Ascending aorta (tissue), 2 donors: ENCODE results near the gene PIP5K1B. TPM values are rescaled to one million over a fixed set of nuclear protein-coding genes. Genes with fewer than 3 reads are reported as not detected.

Experiments used
- DNase-seq, 2 donors: peaks; one replicate each; pipeline ENCODE4 v3.0.0-alpha.2; 2019; ENCODE audit warnings: low spot score in 2 of 2
- H3K27ac ChIP-seq, 2 donors: fragments of 200-600 bp; sonication (generic); one replicate each; pipeline ENCODE4 v1.5.1; 2016 to 2017; ENCODE audit warnings: mild to moderate bottlenecking in 1 of 2
- H3K27me3 ChIP-seq: fragments of 200-600 bp; sonication (generic); one replicate; pipeline ENCODE4 v1.5.1; 2017
- H3K36me3 ChIP-seq, 2 donors: fragments of 200-600 bp; sonication (generic); one replicate each; pipeline ENCODE4 v1.5.1; 2016
- H3K4me1 ChIP-seq, 2 donors: fragments of 200-600 bp; sonication (generic); one replicate each; pipeline ENCODE4 v1.5.1; 2016 to 2017; ENCODE audit warnings: mild to moderate bottlenecking in 1 of 2
- H3K4me3 ChIP-seq, 2 donors: fragments of 200-600 bp; sonication (generic); one replicate each; pipeline ENCODE4 v1.5.1; 2016 to 2017; ENCODE audit warnings: mild to moderate bottlenecking in 1 of 2
- H3K9me3 ChIP-seq, 2 donors: fragments of 200-600 bp; sonication (generic); one replicate each; pipeline ENCODE4 v1.5.1; 2016
- intact Hi-C: fragments of 100-400 bp; cut with DNase I; formaldehyde crosslinking; loops from one replicate; pipeline ENCODE4 v1.15.1; 2023
- total RNA-seq: library from RNA; depleted of rRNA; stranded (reverse); fragments of >200 nt; gene quantifications from one replicate; pipeline ENCODE4 v1.1.0, GENCODE V29; 2016
- TF ChIP-seq, protein P1 (sequence below), 3 experiments: fragments of 200-600 bp in 2 of 3; fragments of 450-650 bp in 1 of 3; sonication (generic) in 2 of 3; IDR thresholded peaks; one replicate each; pipeline ENCODE4 v1.5.1; 2016 to 2019; ENCODE audit warnings: antibody characterized with exemption in 3 of 3, mild to moderate bottlenecking in 1 of 3, moderate library complexity in 1 of 3

The PIP5K1B gene
- total RNA-seq, 1 donor from 2014 or later, result 0.85 TPM

DNA sequence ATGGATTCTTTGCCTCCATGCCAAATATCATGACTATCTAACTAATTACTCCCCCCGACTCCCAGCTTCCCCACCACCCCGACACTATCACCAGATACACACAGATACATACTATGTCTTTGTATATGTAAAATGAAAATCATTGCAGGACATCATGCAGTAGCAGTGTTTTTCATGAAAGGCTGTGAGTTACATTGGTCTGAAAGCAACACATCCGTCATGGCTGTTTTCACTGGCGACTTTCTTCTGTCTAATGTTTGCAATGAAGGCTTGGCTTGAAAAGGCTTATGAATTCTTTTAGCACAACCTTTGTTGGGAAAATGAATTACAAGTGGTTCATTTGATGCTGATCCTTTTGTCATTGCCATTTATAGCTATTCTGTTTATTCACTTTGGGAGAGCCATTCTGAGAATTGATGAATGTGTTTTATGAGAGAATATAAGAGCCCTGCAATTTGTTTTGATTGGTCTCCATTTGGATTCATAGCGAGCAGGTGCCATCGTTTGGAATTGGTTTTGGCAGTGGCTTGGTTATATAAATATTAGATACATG is 103.4 kb downstream of the PIP5K1B start:
- H3K36me3 ChIP-seq, result no peaks in the 10 kb centered on the region
- TF ChIP-seq, protein P1, sequence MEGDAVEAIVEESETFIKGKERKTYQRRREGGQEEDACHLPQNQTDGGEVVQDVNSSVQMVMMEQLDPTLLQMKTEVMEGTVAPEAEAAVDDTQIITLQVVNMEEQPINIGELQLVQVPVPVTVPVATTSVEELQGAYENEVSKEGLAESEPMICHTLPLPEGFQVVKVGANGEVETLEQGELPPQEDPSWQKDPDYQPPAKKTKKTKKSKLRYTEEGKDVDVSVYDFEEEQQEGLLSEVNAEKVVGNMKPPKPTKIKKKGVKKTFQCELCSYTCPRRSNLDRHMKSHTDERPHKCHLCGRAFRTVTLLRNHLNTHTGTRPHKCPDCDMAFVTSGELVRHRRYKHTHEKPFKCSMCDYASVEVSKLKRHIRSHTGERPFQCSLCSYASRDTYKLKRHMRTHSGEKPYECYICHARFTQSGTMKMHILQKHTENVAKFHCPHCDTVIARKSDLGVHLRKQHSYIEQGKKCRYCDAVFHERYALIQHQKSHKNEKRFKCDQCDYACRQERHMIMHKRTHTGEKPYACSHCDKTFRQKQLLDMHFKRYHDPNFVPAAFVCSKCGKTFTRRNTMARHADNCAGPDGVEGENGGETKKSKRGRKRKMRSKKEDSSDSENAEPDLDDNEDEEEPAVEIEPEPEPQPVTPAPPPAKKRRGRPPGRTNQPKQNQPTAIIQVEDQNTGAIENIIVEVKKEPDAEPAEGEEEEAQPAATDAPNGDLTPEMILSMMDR (IDR thresholded peaks at IDR 0.05), result no peak
- peak overlapping the region; percentile 18 to 34 for H3K27ac ChIP-seq
- intact Hi-C loops, result loop anchor here (5.0 kb wide), 1 partner anchor 34 kb away; no protein-coding TSS in a partner anchor
- H3K9me3 ChIP-seq, result no peaks in the 10 kb centered on the region
- H3K27me3 ChIP-seq, result no peaks in the 10 kb centered on the region
- no peak for DNase-seq
- H3K4me1 ChIP-seq, result peaks cover 2 to 16% of the 10 kb centered on the region in 2 donors
- H3K4me3 ChIP-seq, result no peak overlapping the region

DNA sequence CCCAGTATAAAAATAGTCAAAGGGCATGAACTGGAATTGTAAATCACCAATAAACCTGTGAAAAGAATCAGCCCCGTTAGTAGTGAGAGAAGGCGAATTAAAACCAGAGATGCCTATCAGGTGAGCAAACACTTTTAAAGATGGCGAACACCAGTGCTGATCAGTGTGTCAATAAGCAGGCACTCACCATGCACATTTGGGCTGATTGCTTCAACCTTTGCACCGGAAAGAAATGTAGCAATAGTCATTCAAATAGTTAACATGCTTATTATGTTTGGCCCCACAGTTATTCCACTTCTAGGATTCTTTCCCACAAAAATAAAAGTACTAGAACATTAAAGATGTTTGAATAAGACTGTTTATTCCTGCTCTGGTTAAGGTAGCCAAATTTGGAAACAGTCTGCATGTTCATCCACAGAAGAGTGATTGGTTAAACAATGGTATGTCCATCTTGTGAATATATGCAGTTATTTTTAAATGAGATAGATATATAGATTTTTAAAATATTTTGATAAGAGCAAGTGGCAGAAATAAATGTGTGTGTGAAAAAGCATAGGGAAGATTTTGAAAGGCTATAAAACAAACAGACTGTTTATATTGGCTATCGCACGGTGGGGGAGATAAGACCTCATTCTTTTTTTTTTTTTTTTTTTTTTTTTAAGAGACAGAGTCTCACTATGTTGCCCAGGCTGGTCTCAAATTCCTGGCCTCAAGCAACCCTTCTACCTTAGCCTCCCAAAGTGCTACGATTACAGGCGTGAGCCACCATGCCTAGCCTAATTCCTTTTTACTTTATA is 112.2 kb downstream of the PIP5K1B start:
- Histone ChIP-seq H3K27me3 (no peaks in the 10 kb centered on the region), H3K4me1 (peaks cover 0 to 6% of the 10 kb centered on the region in 2 donors), H3K36me3 (no peaks in the 10 kb centered on the region), H3K27ac (peak overlapping the region in 1 of 2 donors; percentile 50), H3K9me3 (no peaks in the 10 kb centered on the region), H3K4me3 (no peak overlapping the region)
- intact Hi-C loops, result no loop called here
- TF ChIP-seq, protein P1 (IDR thresholded peaks at IDR 0.05), result no peak
- no peak for DNase-seq

DNA sequence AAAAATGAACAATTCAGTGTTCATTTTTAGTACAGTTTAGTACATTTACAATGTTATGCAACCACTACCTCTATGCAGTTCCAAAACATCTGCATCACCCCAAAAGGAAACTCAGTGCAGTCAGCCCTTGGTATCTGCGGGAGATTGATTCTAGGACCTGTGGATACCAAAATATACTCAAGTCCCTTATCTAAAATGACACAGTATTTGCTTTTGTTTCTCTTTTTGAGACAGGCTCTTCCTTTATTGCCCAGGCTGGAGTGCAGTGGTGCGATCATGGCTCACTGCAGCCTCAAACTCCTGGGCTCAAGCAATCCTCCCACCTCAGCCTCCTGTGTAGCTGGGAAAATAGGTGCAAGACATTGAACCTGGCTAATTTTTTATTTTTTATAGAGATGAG is 114.0 kb downstream of the PIP5K1B start:
- peak overlapping the region in 1 of 2 donors; percentile 25 for H3K27ac ChIP-seq
- peaks cover 0 to 7% of the 10 kb centered on the region in 2 donors for H3K4me1 ChIP-seq
- no peaks in the 10 kb centered on the region for H3K36me3 ChIP-seq
- H3K9me3 ChIP-seq, result no peaks in the 10 kb centered on the region
- intact Hi-C loops, result no loop called here
- TF ChIP-seq, protein P1 (IDR thresholded peaks at IDR 0.05), result no peak
- no peak overlapping the region for H3K4me3 ChIP-seq
- no peak for DNase-seq
- no peaks in the 10 kb centered on the region for H3K27me3 ChIP-seq

DNA sequence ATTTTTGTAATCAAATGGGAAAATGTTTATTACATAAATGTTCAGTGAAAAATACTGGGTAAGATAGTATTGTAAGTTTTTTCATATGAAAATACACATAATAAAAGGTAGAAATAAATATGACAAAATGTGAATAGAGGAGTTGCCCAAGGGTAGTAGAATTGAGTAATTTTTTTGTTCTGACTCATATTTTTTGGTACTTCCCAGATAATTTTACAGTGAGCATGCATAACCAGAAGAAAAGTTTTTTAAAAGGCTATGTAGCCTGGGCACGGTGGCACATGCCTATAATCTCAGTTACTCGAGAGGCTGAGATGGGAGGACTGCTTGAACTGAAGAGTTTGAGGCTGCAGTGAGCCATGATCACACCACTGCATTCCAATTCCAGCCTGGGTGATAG is 116.9 kb downstream of the PIP5K1B start:
- no peak for DNase-seq
- intact Hi-C loops, result no loop called here
- Histone ChIP-seq H3K36me3 (no peaks in the 10 kb centered on the region), H3K27ac (no peak overlapping the region), H3K4me3 (no peak overlapping the region), H3K9me3 (no peaks in the 10 kb centered on the region), H3K27me3 (no peaks in the 10 kb centered on the region), H3K4me1 (peaks cover 0 to 6% of the 10 kb centered on the region in 2 donors)
- TF ChIP-seq, protein P1 (IDR thresholded peaks at IDR 0.05), result no peak

DNA sequence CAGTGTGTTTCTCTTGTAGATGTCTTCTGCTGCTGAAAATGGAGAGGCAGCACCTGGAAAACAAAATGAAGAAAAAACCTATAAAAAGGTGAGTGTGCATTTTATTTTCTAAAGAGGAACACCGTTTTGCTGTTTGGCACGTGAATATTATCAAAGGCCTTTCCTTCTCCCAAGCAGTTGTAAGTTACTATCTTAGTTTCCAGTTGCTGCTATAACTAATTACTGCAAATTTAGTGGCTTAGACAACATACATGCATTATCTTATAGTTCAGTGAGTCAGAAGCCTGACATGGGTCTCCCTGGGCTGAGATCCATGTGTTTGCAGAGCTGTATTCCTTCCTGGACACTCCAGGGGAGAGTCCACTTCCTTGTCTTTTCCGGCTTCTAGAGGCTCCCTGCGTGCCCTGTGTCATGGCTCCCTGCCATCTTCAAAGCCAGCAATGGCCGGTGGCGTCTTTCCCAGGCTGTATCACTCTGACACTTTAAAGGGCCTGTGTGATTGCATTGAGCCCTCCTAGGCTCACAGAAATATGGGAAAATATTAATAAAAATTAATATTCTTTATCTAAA is 117.6 kb downstream of the PIP5K1B start:
- TF ChIP-seq, protein P1 (IDR thresholded peaks at IDR 0.05), result no peak
- H3K4me1 ChIP-seq, result peaks cover 0 to 5% of the 10 kb centered on the region in 2 donors
- intact Hi-C loops, result no loop called here
- no peaks in the 10 kb centered on the region for H3K9me3 ChIP-seq
- H3K27ac ChIP-seq, result peak overlapping the region; percentile 6 to 24
- DNase-seq, result no peak
- no peak overlapping the region for H3K4me3 ChIP-seq
- no peaks in the 10 kb centered on the region for H3K27me3 ChIP-seq
- no peaks in the 10 kb centered on the region for H3K36me3 ChIP-seq
